Skeletal muscle satellite cell (primary cell): ENCODE results near the gene CACNG4.
A peak's percentile ranks its signal among the peaks of the same experiment; 100 is the strongest.

Experiments
- H3K27me3 ChIP-seq: 2 replicates; pipeline ENCODE4 v1.7.0; 2013; ENCODE audit warnings: low read length; ENCODE audit not compliant: control insufficient read depth, insufficient read depth
- H3K36me3 ChIP-seq: 2 replicates; pipeline ENCODE4 v1.7.0; 2013; ENCODE audit warnings: mild to moderate bottlenecking, control low read depth, low read length; ENCODE audit not compliant: insufficient read depth
- H3K4me1 ChIP-seq: 2 replicates; pipeline ENCODE4 v1.7.0; 2013; ENCODE audit warnings: low read length; ENCODE audit not compliant: control insufficient read depth, insufficient read depth
- H3K4me2 ChIP-seq: 2 replicates; pipeline ENCODE4 v1.7.0; 2013; ENCODE audit warnings: mild to moderate bottlenecking, low read length
- H3K4me3 ChIP-seq: 2 replicates; pipeline ENCODE4 v1.7.0; 2013; ENCODE audit warnings: low read length
- H3K9ac ChIP-seq: 2 replicates; pipeline ENCODE4 v1.7.0; 2013; ENCODE audit warnings: mild to moderate bottlenecking, low read depth, low read length, moderate library complexity
- H3K9me3 ChIP-seq: replicated peaks from 2 replicates; pipeline ENCODE4 v1.7.0; 2013; ENCODE audit warnings: mild to moderate bottlenecking, control low read depth, low read length

CACNG4 gene

GRCh38 chr17:66945147-66945835, 19.2 kb upstream of the CACNG4 start:
- H3K4me1 ChIP-seq = no peaks in the 10 kb centered on the region
- H3K9ac ChIP-seq = no peak overlapping the region
- H3K4me3 ChIP-seq = no peak overlapping the region
- peaks cover 83% of the 10 kb centered on the region for H3K27me3 ChIP-seq
- no peaks in the 10 kb centered on the region for H3K9me3 ChIP-seq
- no peak overlapping the region for H3K4me2 ChIP-seq
- H3K36me3 ChIP-seq = no peaks in the 10 kb centered on the region

GRCh38 chr17:66946251-66946650, 18.3 kb upstream of the CACNG4 start:
- Histone ChIP-seq H3K27me3 (peaks cover 73% of the 10 kb centered on the region), H3K4me3 (no peak overlapping the region), H3K9me3 (no peaks in the 10 kb centered on the region), H3K4me1 (peaks cover under 1% of the 10 kb centered on the region), H3K36me3 (no peaks in the 10 kb centered on the region), H3K4me2 (no peak overlapping the region), H3K9ac (no peak overlapping the region)

- Histone ChIP-seq H3K36me3 (no peaks in the 10 kb centered on the region), H3K9me3 (no peaks in the 10 kb centered on the region), H3K4me3 (no peak overlapping the region), H3K9ac (no peak overlapping the region), H3K4me2 (no peak overlapping the region), H3K27me3 (peaks cover 63% of the 10 kb centered on the region), H3K4me1 (peaks cover 11% of the 10 kb centered on the region)
These were observed 17.2 kb upstream of the CACNG4 start for GRCh38 chr17:66947311-66947710.

- Histone ChIP-seq H3K4me1 (peaks cover 17% of the 10 kb centered on the region), H3K9ac (no peak overlapping the region), H3K4me3 (no peak overlapping the region), H3K27me3 (peaks cover 57% of the 10 kb centered on the region), H3K36me3 (no peaks in the 10 kb centered on the region), H3K4me2 (no peak overlapping the region), H3K9me3 (no peaks in the 10 kb centered on the region)
These were observed 16.3 kb upstream of the CACNG4 start for GRCh38 chr17:66948061-66948750.

DNA sequence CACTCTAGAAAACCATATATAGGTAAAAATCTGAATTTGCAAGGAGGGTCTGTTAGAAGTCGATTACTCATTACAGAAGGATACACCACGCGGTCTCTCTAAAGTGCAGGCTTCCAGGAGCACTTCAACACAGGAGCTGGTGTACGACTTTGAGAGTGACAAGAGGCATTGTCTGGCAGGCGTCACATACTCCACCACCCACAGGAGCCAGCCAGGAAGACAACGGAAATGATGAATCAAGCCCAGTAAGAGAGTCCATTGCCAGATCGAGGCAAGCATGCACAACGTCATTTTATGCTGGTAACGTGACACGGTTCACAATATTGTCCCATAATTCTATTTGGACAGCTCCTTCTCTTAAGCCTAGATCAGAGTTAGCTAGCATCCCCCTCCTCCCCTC, 15.0 kb upstream of the CACNG4 start:
- Histone ChIP-seq H3K4me3 (no peak overlapping the region), H3K36me3 (no peaks in the 10 kb centered on the region), H3K4me1 (peaks cover 17% of the 10 kb centered on the region), H3K27me3 (peaks cover 51% of the 10 kb centered on the region), H3K9ac (no peak overlapping the region), H3K4me2 (no peak overlapping the region), H3K9me3 (no peaks in the 10 kb centered on the region)

DNA sequence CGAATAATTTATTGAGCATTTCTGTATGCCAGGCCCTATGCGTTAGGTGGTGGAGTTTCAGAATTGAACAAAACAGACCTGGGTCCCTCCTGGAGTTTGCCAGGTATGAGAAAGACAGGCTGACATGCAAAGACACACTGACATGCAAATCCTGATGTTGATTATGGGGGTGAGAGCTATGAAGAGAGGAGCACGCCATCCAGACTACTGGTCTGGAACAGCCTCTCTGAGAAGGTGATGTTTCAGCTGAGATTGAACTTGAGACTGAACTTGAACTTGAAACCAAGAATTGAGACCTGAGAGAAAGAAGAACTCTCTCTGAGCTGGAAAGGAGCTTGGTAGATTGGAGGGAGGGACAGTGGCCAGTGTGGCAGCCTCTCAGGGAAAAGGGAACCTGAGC, 14.2 kb upstream of the CACNG4 start:
- Histone ChIP-seq H3K27me3 (peaks cover 45% of the 10 kb centered on the region), H3K36me3 (no peaks in the 10 kb centered on the region), H3K9ac (no peak overlapping the region)

GRCh38 chr17:66950886-66951604, 13.5 kb upstream of the CACNG4 start:
- H3K9me3 ChIP-seq = no peaks in the 10 kb centered on the region
- no peak overlapping the region for H3K4me3 ChIP-seq
- H3K4me2 ChIP-seq = no peak overlapping the region
- H3K36me3 ChIP-seq = no peaks in the 10 kb centered on the region
- H3K27me3 ChIP-seq = peaks cover 38% of the 10 kb centered on the region
- H3K9ac ChIP-seq = no peak overlapping the region
- H3K4me1 ChIP-seq = peaks cover 17% of the 10 kb centered on the region

More for the DNA sequence above, 14.2 kb upstream of the CACNG4 start:
- Histone ChIP-seq H3K4me1 (peaks cover 17% of the 10 kb centered on the region), H3K4me3 (no peak overlapping the region), H3K4me2 (no peak overlapping the region), H3K9me3 (no peaks in the 10 kb centered on the region)

DNA sequence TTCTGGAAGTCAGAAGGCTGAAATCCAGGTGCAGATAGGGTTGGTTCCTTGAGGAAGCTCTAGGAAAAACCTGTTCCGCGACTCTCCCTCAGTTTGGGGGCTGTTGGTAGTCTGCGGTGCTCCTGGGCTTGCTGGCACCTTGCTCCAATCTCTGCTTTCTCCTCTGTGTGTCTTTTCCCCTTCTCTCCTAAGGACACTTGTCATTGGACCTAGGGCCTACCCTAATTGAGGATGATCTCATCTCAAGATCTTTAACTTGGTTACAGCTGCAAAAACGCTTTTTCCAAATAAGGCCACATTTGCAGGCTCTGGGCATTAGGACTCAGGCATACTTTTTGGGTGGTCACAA, 12.9 kb upstream of the CACNG4 start:
- Histone ChIP-seq H3K9ac (no peak overlapping the region), H3K4me3 (no peak overlapping the region), H3K9me3 (no peaks in the 10 kb centered on the region), H3K27me3 (peaks cover 33% of the 10 kb centered on the region), H3K4me1 (peaks cover 17% of the 10 kb centered on the region), H3K36me3 (no peaks in the 10 kb centered on the region), H3K4me2 (no peak overlapping the region)

DNA sequence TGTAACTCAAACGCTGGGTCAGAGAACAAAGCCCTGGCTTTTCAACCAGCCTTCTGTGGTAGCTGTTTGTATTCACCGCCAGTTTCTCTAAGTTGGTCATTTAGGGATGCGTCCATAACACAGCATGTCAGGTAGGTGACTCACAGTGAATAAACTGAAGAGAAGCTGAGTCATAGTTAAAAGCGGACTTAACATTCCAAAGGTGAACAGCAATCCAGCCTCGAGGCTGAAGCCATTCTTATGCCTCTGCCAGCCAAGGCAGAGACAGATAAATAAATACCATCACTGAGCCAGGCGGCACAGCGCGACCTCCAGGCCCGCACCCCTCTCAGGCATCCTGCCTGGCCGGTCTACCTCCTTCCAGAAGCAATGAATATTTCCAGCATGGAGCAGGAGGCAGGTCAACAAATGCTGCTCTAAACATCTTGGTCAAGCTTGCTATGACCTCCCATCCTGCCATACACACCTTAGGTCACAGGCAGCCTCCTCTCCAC, 12.4 kb upstream of the CACNG4 start:
- no peak overlapping the region for H3K9ac ChIP-seq

DNA sequence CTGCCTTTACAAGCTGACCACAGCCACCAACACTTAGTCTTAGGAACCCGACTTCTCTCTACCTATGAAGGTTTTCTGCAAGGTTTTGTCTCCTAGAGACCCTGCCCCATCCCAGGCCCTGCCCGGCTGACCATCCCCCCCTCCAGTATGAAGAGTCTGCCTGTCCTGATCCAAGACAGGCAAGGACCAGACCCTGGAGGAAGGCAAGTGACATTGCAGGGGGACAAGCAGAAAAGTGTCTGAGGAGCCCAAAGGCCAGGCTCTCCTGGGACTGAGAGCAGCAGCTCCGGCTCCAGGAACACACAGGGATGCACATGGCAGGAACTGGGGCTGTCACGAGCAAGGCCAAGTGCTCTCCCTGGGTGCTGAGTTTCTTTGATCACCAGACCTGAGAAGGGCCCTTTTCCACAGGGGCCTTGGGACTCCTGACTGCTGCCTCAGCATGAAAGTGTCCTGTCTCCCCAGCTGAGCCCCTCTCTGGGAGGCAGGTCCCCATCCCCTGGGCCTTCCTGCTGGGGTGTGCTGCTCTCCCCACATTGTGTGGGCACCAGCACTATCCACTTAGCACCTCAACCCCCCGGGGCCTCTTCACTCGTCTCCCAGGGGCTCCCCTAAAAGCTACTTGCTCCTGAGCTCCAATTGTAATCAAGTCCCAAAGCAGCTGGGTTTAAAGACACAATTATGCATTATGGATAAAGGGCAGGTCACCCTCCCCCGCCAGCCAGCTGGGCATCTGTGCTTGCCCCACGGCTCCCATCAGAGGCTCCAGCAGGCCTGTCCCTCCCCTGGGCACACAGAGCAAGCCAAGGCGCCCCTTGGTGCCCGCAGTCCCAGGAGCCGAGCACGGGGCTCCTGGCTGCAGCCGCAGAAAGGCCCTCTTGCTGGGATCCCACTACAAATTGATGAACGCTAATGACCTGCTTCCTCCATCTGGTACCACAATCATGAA, 11.6 kb upstream of the CACNG4 start:
- Histone ChIP-seq H3K36me3 (no peaks in the 10 kb centered on the region), H3K4me2 (peak overlapping the region; percentile 57), H3K9ac (no peak overlapping the region), H3K27me3 (peaks cover 20% of the 10 kb centered on the region), H3K4me3 (no peak overlapping the region), H3K9me3 (no peaks in the 10 kb centered on the region), H3K4me1 (peaks cover 20% of the 10 kb centered on the region)

More for the DNA sequence above, 12.4 kb upstream of the CACNG4 start:
- Histone ChIP-seq H3K36me3 (no peaks in the 10 kb centered on the region), H3K27me3 (peaks cover 28% of the 10 kb centered on the region), H3K4me1 (peaks cover 17% of the 10 kb centered on the region), H3K4me3 (no peak overlapping the region), H3K9me3 (no peaks in the 10 kb centered on the region), H3K4me2 (peak overlapping the region; percentile 57)

DNA sequence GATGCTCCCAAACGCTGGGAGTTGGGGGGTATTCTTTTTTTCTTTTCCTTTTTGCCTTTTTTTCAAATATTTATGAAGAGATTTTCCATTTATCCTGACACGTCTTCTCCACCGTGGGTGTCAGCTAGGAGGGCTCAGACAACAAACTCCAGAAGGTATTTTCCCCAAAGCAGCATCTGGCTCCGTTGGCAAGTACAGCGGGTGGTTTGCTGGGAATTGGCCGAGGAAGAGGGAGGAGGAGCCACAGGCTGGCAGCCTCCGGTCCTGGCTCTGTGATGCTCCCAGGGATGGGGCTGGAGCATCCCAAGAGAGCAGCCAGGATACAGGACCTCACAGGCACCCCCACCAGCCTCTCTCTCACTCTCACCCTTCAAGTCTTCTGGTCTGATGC, 10.9 kb upstream of the CACNG4 start:
- Histone ChIP-seq H3K4me2 (no peak overlapping the region), H3K4me3 (no peak overlapping the region), H3K9me3 (no peaks in the 10 kb centered on the region), H3K36me3 (no peaks in the 10 kb centered on the region), H3K27me3 (peaks cover 18% of the 10 kb centered on the region), H3K4me1 (peaks cover 22% of the 10 kb centered on the region), H3K9ac (no peak overlapping the region)
